Measurements from ENCODE around the gene SPG11.

The SPG11 gene

GRCh38 chr15:44606740-44607139 lies 56.7 kb downstream of the SPG11 start:
- DNase-seq (ENCODE audit: extremely low read depth, low read depth): no peak
- TF ChIP-seq CTCF (IDR thresholded peaks at IDR 0.05; ENCODE audit: low read depth, low read length): no peak

- no peak for DNase-seq (ENCODE audit: extremely low read depth, low read depth)
- TF ChIP-seq CTCF (IDR thresholded peaks at IDR 0.05; ENCODE audit: low read depth, low read length): no peak
These were observed 60.3 kb downstream of the SPG11 start for GRCh38 chr15:44603126-44603525.

GRCh38 chr15:44598892-44599291 lies 64.6 kb downstream of the SPG11 start:
- no peak for TF ChIP-seq CTCF (IDR thresholded peaks at IDR 0.05; ENCODE audit: low read depth, low read length)
- no peak for DNase-seq (ENCODE audit: extremely low read depth, low read depth)

- DNase-seq (ENCODE audit: extremely low read depth, low read depth): no peak
- no peak for TF ChIP-seq CTCF (IDR thresholded peaks at IDR 0.05; ENCODE audit: low read depth, low read length)
These were observed 65.4 kb downstream of the SPG11 start for GRCh38 chr15:44598066-44598465.

- no peak for TF ChIP-seq CTCF (IDR thresholded peaks at IDR 0.05; ENCODE audit: low read depth, low read length)
- no peak for DNase-seq (ENCODE audit: extremely low read depth, low read depth)
These were observed 66.9 kb downstream of the SPG11 start for GRCh38 chr15:44596511-44597010.

GRCh38 chr15:44595656-44596510 lies 67.6 kb downstream of the SPG11 start:
- TF ChIP-seq CTCF (IDR thresholded peaks at IDR 0.05; ENCODE audit: low read depth, low read length): no peak
- DNase-seq (ENCODE audit: extremely low read depth, low read depth): no peak

GRCh38 chr15:44595246-44595645 lies 68.2 kb downstream of the SPG11 start:
- no peak for TF ChIP-seq CTCF (IDR thresholded peaks at IDR 0.05; ENCODE audit: low read depth, low read length)
- DNase-seq (ENCODE audit: extremely low read depth, low read depth): no peak
